ENCODE measurements around the gene SAFB. TPM values are rescaled to one million over a fixed set of nuclear protein-coding genes. Genes with fewer than 3 reads are reported as not detected.

The SAFB gene
- total RNA-seq, 2 experiments from 2014 or later = 68.9 to 177 TPM

DNA sequence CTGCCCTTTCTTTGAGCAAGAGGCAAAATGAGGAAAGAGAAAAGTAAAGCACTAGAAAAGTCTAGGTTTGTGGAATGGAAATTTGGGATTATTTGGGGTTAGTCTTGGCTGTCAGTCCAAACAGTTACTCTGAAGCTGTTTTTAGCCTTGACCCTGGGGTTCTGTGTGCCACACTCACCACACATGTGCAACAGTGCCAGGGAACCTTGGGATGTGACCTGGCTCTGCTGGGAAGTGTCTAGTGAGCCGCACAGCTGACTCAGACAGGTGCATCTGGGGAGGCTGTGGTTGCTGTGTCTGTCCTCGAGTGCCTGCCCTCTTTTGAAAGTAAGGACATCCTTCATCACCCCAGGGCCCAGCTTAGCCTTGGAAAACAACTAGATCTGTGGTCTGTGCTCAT is 41.6 kb downstream of the SAFB start:
- H3K9me3 ChIP-seq (ENCODE audit: low read length) = no peaks in the 10 kb centered on the region
- no peak for DNase-seq (ENCODE audit: low spot score)
- BruUV-seq (replicated peaks) = no TSS peak
- no peaks in the 10 kb centered on the region for H3K9me2 ChIP-seq (ENCODE audit: insufficient read depth, low read length)
- H3K36me3 ChIP-seq (ENCODE audit: insufficient read depth, low read length) = peaks cover 99% of the 10 kb centered on the region
- no peak for TF ChIP-seq EZH2phosphoT487 (IDR thresholded peaks at IDR 0.05; ENCODE audit: borderline replicate concordance, low read depth, low read length)
- TF ChIP-seq, protein P1, sequence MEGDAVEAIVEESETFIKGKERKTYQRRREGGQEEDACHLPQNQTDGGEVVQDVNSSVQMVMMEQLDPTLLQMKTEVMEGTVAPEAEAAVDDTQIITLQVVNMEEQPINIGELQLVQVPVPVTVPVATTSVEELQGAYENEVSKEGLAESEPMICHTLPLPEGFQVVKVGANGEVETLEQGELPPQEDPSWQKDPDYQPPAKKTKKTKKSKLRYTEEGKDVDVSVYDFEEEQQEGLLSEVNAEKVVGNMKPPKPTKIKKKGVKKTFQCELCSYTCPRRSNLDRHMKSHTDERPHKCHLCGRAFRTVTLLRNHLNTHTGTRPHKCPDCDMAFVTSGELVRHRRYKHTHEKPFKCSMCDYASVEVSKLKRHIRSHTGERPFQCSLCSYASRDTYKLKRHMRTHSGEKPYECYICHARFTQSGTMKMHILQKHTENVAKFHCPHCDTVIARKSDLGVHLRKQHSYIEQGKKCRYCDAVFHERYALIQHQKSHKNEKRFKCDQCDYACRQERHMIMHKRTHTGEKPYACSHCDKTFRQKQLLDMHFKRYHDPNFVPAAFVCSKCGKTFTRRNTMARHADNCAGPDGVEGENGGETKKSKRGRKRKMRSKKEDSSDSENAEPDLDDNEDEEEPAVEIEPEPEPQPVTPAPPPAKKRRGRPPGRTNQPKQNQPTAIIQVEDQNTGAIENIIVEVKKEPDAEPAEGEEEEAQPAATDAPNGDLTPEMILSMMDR (conservative IDR thresholded peaks at IDR 0.05; ENCODE audit: low read length) = no peak
- H3K79me2 ChIP-seq (ENCODE audit: insufficient read depth, low read depth, low read length) = no peaks in the 10 kb centered on the region
- no peak overlapping the region for H2AFZ ChIP-seq (ENCODE audit: low read length)
- POLR2A ChIA-PET = no interaction called here
- no peaks in the 10 kb centered on the region for H4K20me1 ChIP-seq (ENCODE audit: insufficient read depth, low read length)
- intact Hi-C loops (cut with micrococcal nuclease; ENCODE audit: unreplicated experiment) = no loop called here
- CTCF ChIA-PET (ENCODE audit: unreplicated experiment) = no interaction called here
- no peak overlapping the region for H3K27ac ChIP-seq (ENCODE audit: low read depth, low read length, poor library complexity, severe bottlenecking)
- H3K4me3 ChIP-seq (ENCODE audit: low read depth, low read length, poor library complexity, severe bottlenecking) = no peak overlapping the region
- no peaks in the 10 kb centered on the region for H3K4me1 ChIP-seq (ENCODE audit: insufficient read depth, low read length, poor library complexity, severe bottlenecking)
- no peak overlapping the region for H3K4me2 ChIP-seq (ENCODE audit: low read length)

GRCh38 chr19:5665781-5666513 is 43.1 kb downstream of the SAFB start:
- H3K9me3 ChIP-seq (ENCODE audit: low read length) = no peaks in the 10 kb centered on the region
- ChIA-PET CTCF (ENCODE audit: unreplicated experiment) (no interaction called here), POLR2A (no interaction called here)
- no peak overlapping the region for H3K27ac ChIP-seq (ENCODE audit: low read depth, low read length, poor library complexity, severe bottlenecking)
- H3K4me3 ChIP-seq (ENCODE audit: low read depth, low read length, poor library complexity, severe bottlenecking) = no peak overlapping the region
- no peaks in the 10 kb centered on the region for H3K4me1 ChIP-seq (ENCODE audit: insufficient read depth, low read length, poor library complexity, severe bottlenecking)
- H4K20me1 ChIP-seq (ENCODE audit: insufficient read depth, low read length) = no peaks in the 10 kb centered on the region
- TF ChIP-seq, protein P1 (conservative IDR thresholded peaks at IDR 0.05; ENCODE audit: low read length) = peak; percentile 35; the same call in 1 of the 2 replicates
- no peak for TF ChIP-seq EZH2phosphoT487 (IDR thresholded peaks at IDR 0.05; ENCODE audit: borderline replicate concordance, low read depth, low read length)
- no TSS peak for BruUV-seq (replicated peaks)
- no peak for DNase-seq (ENCODE audit: low spot score)
- intact Hi-C loops (cut with micrococcal nuclease; ENCODE audit: unreplicated experiment) = no loop called here
- no peak overlapping the region for H3K4me2 ChIP-seq (ENCODE audit: low read length)
- no peaks in the 10 kb centered on the region for H3K79me2 ChIP-seq (ENCODE audit: insufficient read depth, low read depth, low read length)
- no peaks in the 10 kb centered on the region for H3K9me2 ChIP-seq (ENCODE audit: insufficient read depth, low read length)
- H3K36me3 ChIP-seq (ENCODE audit: insufficient read depth, low read length) = peaks cover 97% of the 10 kb centered on the region
- H2AFZ ChIP-seq (ENCODE audit: low read length) = no peak overlapping the region

- Histone ChIP-seq H3K36me3 (ENCODE audit: insufficient read depth, low read length) (peaks cover 97% of the 10 kb centered on the region), H4K20me1 (ENCODE audit: insufficient read depth, low read length) (no peaks in the 10 kb centered on the region), H3K4me1 (ENCODE audit: insufficient read depth, low read length, poor library complexity, severe bottlenecking) (no peaks in the 10 kb centered on the region), H3K27ac (ENCODE audit: low read depth, low read length, poor library complexity, severe bottlenecking) (no peak overlapping the region), H3K79me2 (ENCODE audit: insufficient read depth, low read depth, low read length) (no peaks in the 10 kb centered on the region), H2AFZ (ENCODE audit: low read length) (no peak overlapping the region), H3K9me2 (ENCODE audit: insufficient read depth, low read length) (no peaks in the 10 kb centered on the region), H3K9me3 (ENCODE audit: low read length) (no peaks in the 10 kb centered on the region), H3K4me3 (ENCODE audit: low read depth, low read length, poor library complexity, severe bottlenecking) (no peak overlapping the region), H3K4me2 (ENCODE audit: low read length) (no peak overlapping the region)
- TF ChIP-seq EZH2phosphoT487 (IDR thresholded peaks at IDR 0.05; ENCODE audit: borderline replicate concordance, low read depth, low read length) = no peak
- TF ChIP-seq, protein P1 (conservative IDR thresholded peaks at IDR 0.05; ENCODE audit: low read length) = no peak
- CTCF ChIA-PET (ENCODE audit: unreplicated experiment) = no interaction called here
- POLR2A ChIA-PET = interaction anchor here (0.6 kb wide), 1 partner anchor 232 kb away, joined by 3 read pairs; no protein-coding TSS in a partner anchor
- no TSS peak for BruUV-seq (replicated peaks)
- no peak for DNase-seq (ENCODE audit: low spot score)
- intact Hi-C loops (cut with micrococcal nuclease; ENCODE audit: unreplicated experiment) = no loop called here
Measured at GRCh38 chr19:5666921-5667610, 44.2 kb downstream of the SAFB start.

All from OCI-LY7 (cell line).